Tibial nerve (tissue), 4 donors: ENCODE measurements around the gene IGF1R. TPM values are rescaled to one million over a fixed set of nuclear protein-coding genes. Genes with fewer than 3 reads are reported as not detected.

Experiments used
- DNase-seq, 2 donors: peaks; one replicate each; pipeline ENCODE4 v3.0.0-alpha.2; 2019; ENCODE audit warnings: low spot score in 2 of 2
- H3K27ac ChIP-seq, 4 donors: fragments of 200-600 bp; sonication (generic) in 3 of 4; one replicate each; pipeline ENCODE4 v1.5.1; 2017 to 2019; ENCODE audit warnings: mild to moderate bottlenecking in 1 of 4
- H3K27me3 ChIP-seq, 2 donors: fragments of 200-600 bp; sonication (generic) in 1 of 2; one replicate each; pipeline versions ENCODE4 v1.5.1 to v1.6.0; 2017 to 2019
- H3K36me3 ChIP-seq, 3 donors: fragments of 200-600 bp; sonication (generic); one replicate each; pipeline ENCODE4 v1.5.1; 2018 to 2019
- H3K4me1 ChIP-seq, 4 donors: fragments of 200-600 bp; sonication (generic) in 3 of 4; one replicate each; pipeline ENCODE4 v1.5.1; 2017 to 2019
- H3K4me3 ChIP-seq, 4 donors: fragments of 200-600 bp; sonication (generic) in 3 of 4; one replicate each; pipeline ENCODE4 v1.5.1; 2017 to 2019; ENCODE audit warnings: mild to moderate bottlenecking in 1 of 4, moderate library complexity in 1 of 4
- H3K9me3 ChIP-seq, 4 donors: fragments of 200-600 bp; sonication (generic) in 3 of 4; one replicate each; pipeline ENCODE4 v1.5.1; 2017 to 2019
- CTCF ChIP-seq, 5 experiments: fragments of 200-600 bp in 3 of 5; fragments of 450-650 bp in 2 of 5; sonication (generic) in 3 of 5; IDR thresholded peaks; one replicate each; pipeline ENCODE4 v1.5.1; 2016 to 2019; ENCODE audit warnings: antibody characterized with exemption in 5 of 5, mild to moderate bottlenecking in 3 of 5, moderate library complexity in 2 of 5
- EP300 ChIP-seq, 2 donors: sonication (generic); formaldehyde crosslinking; IDR thresholded peaks; one replicate each; pipeline ENCODE4 v1.6.1; 2017; ENCODE audit warnings: antibody characterized with exemption in 2 of 2, mild to moderate bottlenecking in 1 of 2
- POLR2A ChIP-seq, 2 donors: fragments of 450-650 bp; IDR thresholded peaks; one replicate each; pipeline ENCODE4 v1.6.1; 2017; ENCODE audit warnings: antibody characterized with exemption in 2 of 2, mild to moderate bottlenecking in 2 of 2, moderate library complexity in 2 of 2
- WGBS, 2 donors: methylation state at CpG; one replicate each; pipeline ENCODE4 v1.1.5; 2018; 5-methylcytosine and 5-hydroxymethylcytosine counted together
- total RNA-seq, 4 donors: library from RNA; depleted of rRNA; stranded (reverse); fragments of >200 nt; gene quantifications; one replicate each; pipeline ENCODE4 v1.1.0, GENCODE V29; 2016

The IGF1R gene
- total RNA-seq, 4 donors from 2014 or later: 82.5 to 164 (median 111) TPM

GRCh38 chr15:98957655-98958054, 309.3 kb downstream of the IGF1R start:
- no peak for DNase-seq
- Histone ChIP-seq H3K9me3 (peaks cover 0 to 19% (median 0%) of the 10 kb centered on the region in 4 donors), H3K27me3 (no peaks in the 10 kb centered on the region), H3K4me3 (no peak overlapping the region), H3K4me1 (peaks cover 0 to 33% (median 9%) of the 10 kb centered on the region in 4 donors), H3K27ac (no peak overlapping the region), H3K36me3 (peaks cover 0 to 76% (median 5%) of the 10 kb centered on the region in 3 donors)
- 70 to 81% methylated on average over 6 of the region's 6 CpGs for WGBS, 2 donors
- TF ChIP-seq CTCF (IDR thresholded peaks at IDR 0.05): no peak
- TF ChIP-seq EP300 (IDR thresholded peaks at IDR 0.05): no peak
- no peak for TF ChIP-seq POLR2A (IDR thresholded peaks at IDR 0.05)

GRCh38 chr15:98958076-98958475, 309.7 kb downstream of the IGF1R start:
- no peaks in the 10 kb centered on the region for H3K27me3 ChIP-seq
- no peak overlapping the region for H3K4me3 ChIP-seq
- peaks cover 0 to 74% (median 5%) of the 10 kb centered on the region in 3 donors for H3K36me3 ChIP-seq
- H3K9me3 ChIP-seq: peaks cover 0 to 20% (median 0%) of the 10 kb centered on the region in 4 donors
- H3K4me1 ChIP-seq: peaks cover 0 to 30% (median 9%) of the 10 kb centered on the region in 4 donors
- H3K27ac ChIP-seq: no peak overlapping the region
- TF ChIP-seq EP300 (IDR thresholded peaks at IDR 0.05): no peak
- no peak for TF ChIP-seq POLR2A (IDR thresholded peaks at IDR 0.05)
- TF ChIP-seq CTCF (IDR thresholded peaks at IDR 0.05): no peak
- WGBS, 2 donors: 90 to 96% methylated on average over 11 of the region's 11 CpGs
- no peak for DNase-seq

GRCh38 chr15:98958918-98959639, 310.7 kb downstream of the IGF1R start:
- Histone ChIP-seq H3K27me3 (no peaks in the 10 kb centered on the region), H3K9me3 (peaks cover 0 to 20% (median 0%) of the 10 kb centered on the region in 4 donors), H3K4me3 (no peak overlapping the region), H3K27ac (no peak overlapping the region), H3K36me3 (peaks cover 0 to 80% (median 5%) of the 10 kb centered on the region in 3 donors), H3K4me1 (peaks cover 0 to 20% (median 5%) of the 10 kb centered on the region in 4 donors)
- WGBS, 2 donors: 84 to 90% methylated on average over 16 to 22 of the region's 22 CpGs
- no peak for DNase-seq
- TF ChIP-seq POLR2A (IDR thresholded peaks at IDR 0.05) (no peak), CTCF (IDR thresholded peaks at IDR 0.05) (no peak), EP300 (IDR thresholded peaks at IDR 0.05) (no peak)

GRCh38 chr15:98959640-98960007, 311.3 kb downstream of the IGF1R start:
- TF ChIP-seq EP300 (IDR thresholded peaks at IDR 0.05) (no peak), CTCF (IDR thresholded peaks at IDR 0.05) (no peak), POLR2A (IDR thresholded peaks at IDR 0.05) (no peak)
- Histone ChIP-seq H3K36me3 (peaks cover 0 to 80% (median 5%) of the 10 kb centered on the region in 3 donors), H3K27me3 (no peaks in the 10 kb centered on the region), H3K9me3 (peaks cover 0 to 20% (median 0%) of the 10 kb centered on the region in 4 donors), H3K4me1 (peaks cover 0 to 14% (median under 1%) of the 10 kb centered on the region in 4 donors), H3K4me3 (no peak overlapping the region), H3K27ac (no peak overlapping the region)
- DNase-seq: no peak
- WGBS, 2 donors: 91% methylated on average over 3 of the region's 3 CpGs

GRCh38 chr15:98960555-98961050, 312.3 kb downstream of the IGF1R start:
- Histone ChIP-seq H3K36me3 (peaks cover 0 to 79% (median 5%) of the 10 kb centered on the region in 3 donors), H3K4me3 (no peak overlapping the region), H3K9me3 (peaks cover 0 to 20% (median 0%) of the 10 kb centered on the region in 4 donors), H3K27me3 (no peaks in the 10 kb centered on the region), H3K4me1 (peaks cover 0 to 5% (median 0%) of the 10 kb centered on the region in 4 donors), H3K27ac (no peak overlapping the region)
- WGBS, 2 donors: 95 to 96% methylated on average over 8 to 19 of the region's 21 CpGs
- DNase-seq: no peak
- TF ChIP-seq EP300 (IDR thresholded peaks at IDR 0.05): no peak
- TF ChIP-seq POLR2A (IDR thresholded peaks at IDR 0.05): no peak
- TF ChIP-seq CTCF (IDR thresholded peaks at IDR 0.05): no peak
